ENCODE measurements around the gene ZNF473.

ZNF473 gene

DNA sequence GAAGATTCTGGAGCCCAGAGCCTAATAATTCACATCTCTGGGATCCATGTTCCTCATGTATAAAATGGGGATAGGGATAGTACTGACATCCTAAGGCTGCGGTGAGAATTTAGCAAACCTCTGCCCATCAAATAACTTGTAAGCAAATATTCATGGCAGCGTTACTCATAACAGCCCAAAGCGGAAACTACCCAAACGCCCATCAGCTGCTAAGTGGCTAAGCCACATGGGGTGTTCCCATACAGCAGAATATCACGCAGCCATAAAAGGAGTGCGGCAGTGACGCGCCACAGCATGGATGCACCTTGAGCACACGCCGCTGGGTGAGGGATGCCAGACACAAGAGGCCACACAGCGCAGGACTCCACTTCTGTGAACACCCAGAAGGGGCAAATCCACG lies 20.4 kb upstream of the ZNF473 start:
- Histone ChIP-seq H3K27me3 (ENCODE audit: insufficient read depth, low read length, poor library complexity, severe bottlenecking) (no peaks in the 10 kb centered on the region), H3K4me2 (ENCODE audit: low read depth, low read length, poor library complexity, severe bottlenecking) (no peak overlapping the region), H3F3A (ENCODE audit: low read depth) (no peaks in the 10 kb centered on the region), H3K9me3 (ENCODE audit: insufficient read depth, low read depth, low read length) (no peaks in the 10 kb centered on the region), H3K36me3 (ENCODE audit: insufficient read depth, low read length) (peaks cover 32% of the 10 kb centered on the region; the same call in 1 of the 2 replicates), H2AFZ (ENCODE audit: low read length) (no peak overlapping the region), H3K4me1 (ENCODE audit: insufficient read depth, low read length, poor library complexity, severe bottlenecking) (peaks cover 22% of the 10 kb centered on the region), H3K9me2 (replicated peaks; ENCODE audit: low read depth, low read length) (no peaks in the 10 kb centered on the region), H3K79me2 (ENCODE audit: insufficient read depth, low read length) (no peaks in the 10 kb centered on the region), H3K4me3 (ENCODE audit: low read length, poor library complexity, severe bottlenecking) (no peak overlapping the region), H3K9ac (ENCODE audit: low read depth, low read length, poor library complexity, severe bottlenecking) (no peak overlapping the region), H4K20me1 (ENCODE audit: insufficient read depth, low read length, poor library complexity, severe bottlenecking) (peaks cover 13% of the 10 kb centered on the region)
- no peak for TF ChIP-seq EZH2phosphoT487 (IDR thresholded peaks at IDR 0.05; ENCODE audit: borderline replicate concordance)
- TF ChIP-seq, protein P1, sequence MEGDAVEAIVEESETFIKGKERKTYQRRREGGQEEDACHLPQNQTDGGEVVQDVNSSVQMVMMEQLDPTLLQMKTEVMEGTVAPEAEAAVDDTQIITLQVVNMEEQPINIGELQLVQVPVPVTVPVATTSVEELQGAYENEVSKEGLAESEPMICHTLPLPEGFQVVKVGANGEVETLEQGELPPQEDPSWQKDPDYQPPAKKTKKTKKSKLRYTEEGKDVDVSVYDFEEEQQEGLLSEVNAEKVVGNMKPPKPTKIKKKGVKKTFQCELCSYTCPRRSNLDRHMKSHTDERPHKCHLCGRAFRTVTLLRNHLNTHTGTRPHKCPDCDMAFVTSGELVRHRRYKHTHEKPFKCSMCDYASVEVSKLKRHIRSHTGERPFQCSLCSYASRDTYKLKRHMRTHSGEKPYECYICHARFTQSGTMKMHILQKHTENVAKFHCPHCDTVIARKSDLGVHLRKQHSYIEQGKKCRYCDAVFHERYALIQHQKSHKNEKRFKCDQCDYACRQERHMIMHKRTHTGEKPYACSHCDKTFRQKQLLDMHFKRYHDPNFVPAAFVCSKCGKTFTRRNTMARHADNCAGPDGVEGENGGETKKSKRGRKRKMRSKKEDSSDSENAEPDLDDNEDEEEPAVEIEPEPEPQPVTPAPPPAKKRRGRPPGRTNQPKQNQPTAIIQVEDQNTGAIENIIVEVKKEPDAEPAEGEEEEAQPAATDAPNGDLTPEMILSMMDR (conservative IDR thresholded peaks at IDR 0.05; ENCODE audit: low read length), result no peak

DNA sequence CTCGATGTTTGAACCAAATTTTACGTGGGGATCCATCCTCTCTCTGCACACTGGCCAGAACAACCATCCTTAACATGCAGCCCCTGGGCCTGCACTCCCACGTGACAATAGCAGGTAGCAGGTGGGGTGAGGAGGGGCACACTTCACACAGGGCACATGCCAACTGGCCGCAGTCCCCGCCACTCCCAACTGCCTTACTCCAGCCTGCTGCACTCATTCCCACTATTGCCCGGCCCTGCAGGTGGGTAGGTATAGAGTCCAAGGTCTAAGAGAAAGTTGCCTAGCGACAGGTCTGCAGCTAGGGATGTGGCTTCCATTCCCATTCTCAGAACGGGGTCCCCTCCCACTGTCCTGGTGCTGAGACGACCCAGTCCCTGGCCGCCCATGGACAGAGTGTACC lies 18.6 kb upstream of the ZNF473 start:
- peaks cover 26% of the 10 kb centered on the region; the same call in 1 of the 2 replicates for H3K36me3 ChIP-seq (ENCODE audit: insufficient read depth, low read length)
- no peaks in the 10 kb centered on the region for H3K9me3 ChIP-seq (ENCODE audit: insufficient read depth, low read depth, low read length)
- no peaks in the 10 kb centered on the region for H3K9me2 ChIP-seq (replicated peaks; ENCODE audit: low read depth, low read length)
- no peak overlapping the region for H3K4me3 ChIP-seq (ENCODE audit: low read length, poor library complexity, severe bottlenecking)
- peaks cover 13% of the 10 kb centered on the region for H4K20me1 ChIP-seq (ENCODE audit: insufficient read depth, low read length, poor library complexity, severe bottlenecking)
- H3K4me2 ChIP-seq (ENCODE audit: low read depth, low read length, poor library complexity, severe bottlenecking), result no peak overlapping the region
- H2AFZ ChIP-seq (ENCODE audit: low read length), result no peak overlapping the region
- peaks cover 22% of the 10 kb centered on the region for H3K4me1 ChIP-seq (ENCODE audit: insufficient read depth, low read length, poor library complexity, severe bottlenecking)
- H3K79me2 ChIP-seq (ENCODE audit: insufficient read depth, low read length), result no peaks in the 10 kb centered on the region
- no peak overlapping the region for H3K9ac ChIP-seq (ENCODE audit: low read depth, low read length, poor library complexity, severe bottlenecking)
- no peaks in the 10 kb centered on the region for H3K27me3 ChIP-seq (ENCODE audit: insufficient read depth, low read length, poor library complexity, severe bottlenecking)
- TF ChIP-seq EZH2phosphoT487 (IDR thresholded peaks at IDR 0.05; ENCODE audit: borderline replicate concordance), result no peak
- TF ChIP-seq, protein P1 (conservative IDR thresholded peaks at IDR 0.05; ENCODE audit: low read length), result no peak
- no peaks in the 10 kb centered on the region for H3F3A ChIP-seq (ENCODE audit: low read depth)

DNA sequence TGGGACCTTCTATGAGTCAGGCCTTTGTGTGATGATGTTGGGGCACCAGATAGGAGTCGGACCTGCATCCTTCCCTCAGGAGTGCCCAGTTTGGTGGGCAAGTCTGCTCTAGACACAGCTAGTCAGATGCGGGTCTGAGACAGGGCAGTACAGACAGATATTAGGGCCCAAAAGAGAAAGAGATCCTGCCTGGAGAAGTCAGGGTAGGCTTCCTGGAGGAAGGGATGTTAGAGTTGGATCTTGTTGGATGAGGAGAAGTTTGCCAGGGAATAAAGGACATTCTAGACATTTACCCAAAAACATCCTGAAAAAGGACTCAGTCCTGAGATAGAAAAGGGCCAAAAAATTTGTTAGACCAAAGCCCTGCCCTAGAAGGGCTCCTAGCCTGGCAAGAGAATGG lies 17.9 kb upstream of the ZNF473 start:
- Histone ChIP-seq H3K9ac (ENCODE audit: low read depth, low read length, poor library complexity, severe bottlenecking) (no peak overlapping the region), H3K4me3 (ENCODE audit: low read length, poor library complexity, severe bottlenecking) (no peak overlapping the region), H3K9me3 (ENCODE audit: insufficient read depth, low read depth, low read length) (no peaks in the 10 kb centered on the region), H3K4me2 (ENCODE audit: low read depth, low read length, poor library complexity, severe bottlenecking) (no peak overlapping the region), H3K27me3 (ENCODE audit: insufficient read depth, low read length, poor library complexity, severe bottlenecking) (no peaks in the 10 kb centered on the region), H3K79me2 (ENCODE audit: insufficient read depth, low read length) (no peaks in the 10 kb centered on the region), H2AFZ (ENCODE audit: low read length) (no peak overlapping the region), H3F3A (ENCODE audit: low read depth) (no peaks in the 10 kb centered on the region), H4K20me1 (ENCODE audit: insufficient read depth, low read length, poor library complexity, severe bottlenecking) (peaks cover 12% of the 10 kb centered on the region), H3K36me3 (ENCODE audit: insufficient read depth, low read length) (peaks cover 23% of the 10 kb centered on the region; the same call in 1 of the 2 replicates), H3K4me1 (ENCODE audit: insufficient read depth, low read length, poor library complexity, severe bottlenecking) (peaks cover 20% of the 10 kb centered on the region), H3K9me2 (replicated peaks; ENCODE audit: low read depth, low read length) (no peaks in the 10 kb centered on the region)
- TF ChIP-seq, protein P1 (conservative IDR thresholded peaks at IDR 0.05; ENCODE audit: low read length), result no peak
- TF ChIP-seq EZH2phosphoT487 (IDR thresholded peaks at IDR 0.05; ENCODE audit: borderline replicate concordance), result no peak

All from Loucy (cell line).